Measurements from ENCODE around the gene MAPK9. TPM values are rescaled to one million over a fixed set of nuclear protein-coding genes. Genes with fewer than 3 reads are reported as not detected.
"Not testable (repeated sequence)": the region's sequence is repeated elsewhere in the genome, so short reads cannot be mapped to it uniquely, and the experiment has no call there.

Gene MAPK9
- total RNA-seq, 6 donors from 2014 or later: 20.8 to 58.5 (median 33.4) TPM

- 91 to 92% methylated on average over 16 to 17 of the region's 17 CpGs for WGBS, 2 donors
- TF ChIP-seq EP300 (IDR thresholded peaks at IDR 0.05) (no peak), CTCF (IDR thresholded peaks at IDR 0.05) (no peak)
- Histone ChIP-seq H3K4me3 (no peak overlapping the region), H3K27ac (no peak overlapping the region), H3K27me3 (no peaks in the 10 kb centered on the region), H3K9me3 (no peaks in the 10 kb centered on the region), H3K4me1 (no peaks in the 10 kb centered on the region), H3K36me3 (peaks cover 0 to 5% (median 0%) of the 10 kb centered on the region in 4 donors)
- ATAC-seq (ENCODE audit: low FRiP score in 2 of 2): no peak
- no peak for DNase-seq
These were observed 11.5 kb upstream of the MAPK9 start for GRCh38 chr5:180303226-180304015.

- TF ChIP-seq POLR2A (IDR thresholded peaks at IDR 0.05): no peak
- TF ChIP-seq EP300 (IDR thresholded peaks at IDR 0.05): no peak
- TF ChIP-seq POLR2AphosphoS5 (IDR thresholded peaks at IDR 0.05): no peak
- TF ChIP-seq CTCF (IDR thresholded peaks at IDR 0.05): no peak
- ATAC-seq (ENCODE audit: low FRiP score in 2 of 2): no peak
- WGBS, 2 donors: 91 to 93% methylated on average over 10 of the region's 10 CpGs
- Histone ChIP-seq H3K4me1 (no peaks in the 10 kb centered on the region), H3K27me3 (no peaks in the 10 kb centered on the region), H3K9me3 (no peaks in the 10 kb centered on the region), H3K27ac (no peak overlapping the region), H3K4me3 (no peak overlapping the region), H3K36me3 (peaks cover 0 to 5% (median 0%) of the 10 kb centered on the region in 4 donors)
- no peak for DNase-seq
These were observed 10.4 kb upstream of the MAPK9 start for GRCh38 chr5:180302256-180302655.

- no peak for TF ChIP-seq CTCF (IDR thresholded peaks at IDR 0.05)
- no peak for TF ChIP-seq POLR2A (IDR thresholded peaks at IDR 0.05)
- TF ChIP-seq POLR2AphosphoS5 (IDR thresholded peaks at IDR 0.05): no peak
- no peak for TF ChIP-seq EP300 (IDR thresholded peaks at IDR 0.05)
These were observed 9.4 kb upstream of the MAPK9 start for GRCh38 chr5:180301253-180301652.

GRCh38 chr5:180299526-180299925 is 7.6 kb upstream of the MAPK9 start:
- Histone ChIP-seq H3K27ac (no peak overlapping the region), H3K4me3 (no peak overlapping the region), H3K36me3 (no peaks in the 10 kb centered on the region), H3K4me1 (no peaks in the 10 kb centered on the region), H3K27me3 (no peaks in the 10 kb centered on the region), H3K9me3 (no peaks in the 10 kb centered on the region)
- WGBS, 2 donors: 83 to 88% methylated on average over 3 of the region's 3 CpGs
- TF ChIP-seq POLR2A (IDR thresholded peaks at IDR 0.05) (no peak), CTCF (IDR thresholded peaks at IDR 0.05) (no peak), POLR2AphosphoS5 (IDR thresholded peaks at IDR 0.05) (no peak), EP300 (IDR thresholded peaks at IDR 0.05) (no peak)
- DNase-seq (no peak), ATAC-seq (ENCODE audit: low FRiP score in 2 of 2) (no peak)

More at GRCh38 chr5:180301253-180301652, 9.4 kb upstream of the MAPK9 start:
- no peaks in the 10 kb centered on the region for H3K27me3 ChIP-seq
- no peaks in the 10 kb centered on the region for H3K4me1 ChIP-seq
- no peaks in the 10 kb centered on the region for H3K9me3 ChIP-seq
- H3K27ac ChIP-seq: no peak overlapping the region
- DNase-seq (no peak), ATAC-seq (ENCODE audit: low FRiP score in 2 of 2) (no peak)
- H3K4me3 ChIP-seq: no peak overlapping the region
- WGBS, 2 donors: 69 to 84% methylated on average over 4 of the region's 4 CpGs
- H3K36me3 ChIP-seq: no peaks in the 10 kb centered on the region

GRCh38 chr5:180299014-180299413 is 7.1 kb upstream of the MAPK9 start:
- not testable (repeated sequence) for ATAC-seq (ENCODE audit: low FRiP score in 2 of 2); H3K36me3 ChIP-seq; H3K9me3 ChIP-seq; DNase-seq; H3K27me3 ChIP-seq; H3K4me1 ChIP-seq; H3K4me3 ChIP-seq; H3K27ac ChIP-seq
- 86 to 93% methylated on average over 12 to 14 of the region's 14 CpGs for WGBS, 2 donors
